Mesothelial cell of epicardium (in vitro differentiated cells): Measurements from ENCODE around the gene MED31. TPM values are rescaled to one million over a fixed set of nuclear protein-coding genes. Genes with fewer than 3 reads are reported as not detected.

Source experiments
- DNase-seq, 2 experiments: peaks; one replicate each; pipeline ENCODE4 v3.0.0; 2021; ENCODE audit warnings: low spot score in 2 of 2; ENCODE audit not compliant: unreplicated experiment in 2 of 2
- H3K27ac Mint-ChIP-seq: 2 replicates; pipeline ENCODE4 v1.8.0; 2021; ENCODE audit warnings: mixed read lengths
- H3K27me3 Mint-ChIP-seq: 2 replicates; pipeline ENCODE4 v1.8.0; 2021; ENCODE audit warnings: low read depth, mixed read lengths
- H3K36me3 Mint-ChIP-seq: 2 replicates; pipeline ENCODE4 v1.8.0; 2021; ENCODE audit warnings: mixed read lengths
- H3K4me1 Mint-ChIP-seq: 2 replicates; pipeline ENCODE4 v1.8.0; 2021; ENCODE audit warnings: mixed read lengths
- H3K4me3 Mint-ChIP-seq: 2 replicates; pipeline ENCODE4 v1.8.0; 2021; ENCODE audit warnings: mild to moderate bottlenecking, moderate library complexity, mixed read lengths
- H3K9me3 Mint-ChIP-seq: 2 replicates; pipeline ENCODE4 v1.8.0; 2021; ENCODE audit warnings: mixed read lengths
- total RNA-seq: library from RNA; stranded (reverse); gene quantifications from 3 replicates; pipeline ENCODE4 v1.2.1, GENCODE V29; 2021
- TF ChIP-seq, protein P1 (sequence below): fragments of 200-600 bp; sonication (generic); IDR thresholded peaks from one replicate; pipeline ENCODE4 v1.5.0; 2021; ENCODE audit warnings: antibody characterized with exemption; ENCODE audit not compliant: unreplicated experiment

The MED31 gene
- total RNA-seq, 1 donor from 2014 or later: 12.1 TPM

DNA sequence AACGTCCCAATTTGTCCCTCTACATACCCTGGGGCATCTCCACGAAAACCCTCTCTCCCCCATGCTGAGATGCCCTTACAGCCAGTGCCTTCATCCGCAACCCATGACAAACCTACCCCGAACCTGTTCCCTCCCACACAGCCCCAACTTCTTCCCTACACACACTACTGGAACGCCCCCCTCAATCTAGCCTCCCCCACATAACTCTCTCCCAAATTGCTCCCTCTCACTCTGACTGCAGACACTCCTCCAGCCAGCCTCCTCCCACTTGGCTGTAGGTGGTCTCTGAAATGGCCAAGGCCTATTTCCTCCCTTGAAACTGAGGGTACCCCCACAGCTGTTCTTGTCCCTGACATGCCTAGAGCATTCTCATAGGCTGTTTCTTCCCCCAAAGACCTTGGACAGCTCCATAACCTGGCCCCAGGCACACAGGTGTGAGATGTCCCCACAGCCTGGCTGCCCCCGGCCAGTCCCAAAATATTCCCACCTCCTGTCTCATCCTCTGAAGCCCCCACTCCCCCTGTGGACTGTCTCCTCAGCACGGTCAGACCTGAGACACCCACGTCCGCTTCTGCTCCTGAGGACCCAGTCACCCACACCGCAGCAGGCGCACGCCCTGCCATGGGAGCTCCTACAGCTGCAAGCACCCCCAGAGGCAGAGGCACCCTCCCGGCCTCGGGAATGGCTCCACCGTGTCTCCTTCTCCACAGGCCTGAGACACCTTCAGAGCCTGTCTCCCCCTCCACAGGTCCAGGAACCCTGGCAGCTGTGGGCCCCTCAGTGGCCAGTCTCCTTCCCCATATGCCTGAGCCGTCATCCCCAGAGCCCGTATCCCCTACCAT, 14.6 kb downstream of the MED31 start:
- TF ChIP-seq, protein P1, sequence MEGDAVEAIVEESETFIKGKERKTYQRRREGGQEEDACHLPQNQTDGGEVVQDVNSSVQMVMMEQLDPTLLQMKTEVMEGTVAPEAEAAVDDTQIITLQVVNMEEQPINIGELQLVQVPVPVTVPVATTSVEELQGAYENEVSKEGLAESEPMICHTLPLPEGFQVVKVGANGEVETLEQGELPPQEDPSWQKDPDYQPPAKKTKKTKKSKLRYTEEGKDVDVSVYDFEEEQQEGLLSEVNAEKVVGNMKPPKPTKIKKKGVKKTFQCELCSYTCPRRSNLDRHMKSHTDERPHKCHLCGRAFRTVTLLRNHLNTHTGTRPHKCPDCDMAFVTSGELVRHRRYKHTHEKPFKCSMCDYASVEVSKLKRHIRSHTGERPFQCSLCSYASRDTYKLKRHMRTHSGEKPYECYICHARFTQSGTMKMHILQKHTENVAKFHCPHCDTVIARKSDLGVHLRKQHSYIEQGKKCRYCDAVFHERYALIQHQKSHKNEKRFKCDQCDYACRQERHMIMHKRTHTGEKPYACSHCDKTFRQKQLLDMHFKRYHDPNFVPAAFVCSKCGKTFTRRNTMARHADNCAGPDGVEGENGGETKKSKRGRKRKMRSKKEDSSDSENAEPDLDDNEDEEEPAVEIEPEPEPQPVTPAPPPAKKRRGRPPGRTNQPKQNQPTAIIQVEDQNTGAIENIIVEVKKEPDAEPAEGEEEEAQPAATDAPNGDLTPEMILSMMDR: no peak
- Mint-ChIP-seq H3K4me1 (peaks cover 23% of the 10 kb centered on the region), H3K9me3 (peaks cover 10% of the 10 kb centered on the region), H3K27ac (no peak overlapping the region), H3K36me3 (peaks cover 24% of the 10 kb centered on the region), H3K4me3 (no peak overlapping the region), H3K27me3 (no peaks in the 10 kb centered on the region)
- no peak for DNase-seq

DNA sequence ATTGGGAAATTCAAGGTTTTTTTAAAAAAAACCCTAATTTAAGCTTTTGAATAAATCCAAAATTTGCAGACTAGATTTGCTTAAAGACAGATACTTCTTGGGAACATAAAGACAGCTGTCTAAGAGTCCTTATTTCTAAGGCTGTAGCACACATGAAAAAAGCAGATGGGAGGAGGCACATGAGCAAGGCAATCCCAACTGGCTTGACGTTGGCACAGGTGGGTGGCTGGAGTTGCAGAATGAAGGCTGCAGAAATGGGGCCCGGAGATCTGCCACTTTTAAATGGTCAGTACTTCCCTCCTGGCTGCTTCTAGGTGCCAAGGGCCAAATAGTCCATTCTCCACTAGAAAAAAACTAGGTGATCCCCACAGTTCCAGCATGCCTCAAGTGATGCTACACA, 15.3 kb downstream of the MED31 start:
- peaks cover 28% of the 10 kb centered on the region for H3K36me3 Mint-ChIP-seq
- no peaks in the 10 kb centered on the region for H3K27me3 Mint-ChIP-seq
- TF ChIP-seq, protein P1: no peak
- H3K27ac Mint-ChIP-seq: no peak overlapping the region
- H3K4me1 Mint-ChIP-seq: peaks cover 19% of the 10 kb centered on the region
- H3K4me3 Mint-ChIP-seq: no peak overlapping the region
- H3K9me3 Mint-ChIP-seq: peaks cover 10% of the 10 kb centered on the region
- no peak for DNase-seq

GRCh38 chr17:6633263-6633662, 18.1 kb downstream of the MED31 start:
- TF ChIP-seq, protein P1: no peak
- Mint-ChIP-seq H3K4me1 (peaks cover 4% of the 10 kb centered on the region), H3K36me3 (peaks cover 43% of the 10 kb centered on the region), H3K27ac (no peak overlapping the region), H3K27me3 (no peaks in the 10 kb centered on the region), H3K9me3 (peaks cover 10% of the 10 kb centered on the region), H3K4me3 (no peak overlapping the region)
- no peak for DNase-seq

- TF ChIP-seq, protein P1: no peak
- Mint-ChIP-seq H3K4me1 (no peaks in the 10 kb centered on the region), H3K9me3 (peaks cover 10% of the 10 kb centered on the region), H3K36me3 (peaks cover 49% of the 10 kb centered on the region), H3K4me3 (no peak overlapping the region), H3K27ac (no peak overlapping the region), H3K27me3 (no peaks in the 10 kb centered on the region)
- DNase-seq: no peak
Observed at GRCh38 chr17:6632530-6632929, 18.9 kb downstream of the MED31 start.

DNA sequence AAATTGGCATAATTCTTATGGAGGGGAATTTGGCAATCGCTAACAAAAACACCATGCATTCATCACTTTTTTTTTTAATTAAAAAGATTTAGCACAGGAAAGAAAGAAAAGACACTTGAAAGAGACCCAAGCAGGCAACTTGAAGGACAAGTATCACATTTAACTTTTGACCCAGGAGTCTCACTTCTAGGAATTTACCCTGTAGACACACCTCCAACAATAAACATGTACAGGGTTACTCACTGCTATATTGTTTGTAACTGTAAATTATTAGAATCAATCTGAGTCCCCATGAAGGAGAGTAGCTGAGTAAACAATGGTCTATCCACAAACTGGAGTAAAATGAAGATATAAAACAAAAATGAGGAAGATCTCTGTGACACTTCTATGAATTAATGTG, 21.0 kb downstream of the MED31 start:
- TF ChIP-seq, protein P1: no peak
- no peak for DNase-seq
- H3K9me3 Mint-ChIP-seq: peaks cover 10% of the 10 kb centered on the region
- no peaks in the 10 kb centered on the region for H3K27me3 Mint-ChIP-seq
- H3K4me1 Mint-ChIP-seq: no peaks in the 10 kb centered on the region
- H3K4me3 Mint-ChIP-seq: no peak overlapping the region
- H3K36me3 Mint-ChIP-seq: peaks cover 49% of the 10 kb centered on the region
- no peak overlapping the region for H3K27ac Mint-ChIP-seq
